GM12878 (cell line): Measurements from ENCODE around the gene SLC9A8. TPM values are rescaled to one million over a fixed set of nuclear protein-coding genes. Genes with fewer than 3 reads are reported as not detected.

Experiments
- ATAC-seq: fragments of 200-7000 bp; cut with Tn5 transposase; 3 replicates; pipeline ENCODE4 v1.9.1; 2020; ENCODE audit warnings: mild to moderate bottlenecking, moderate library complexity
- BruUV-seq: library from RNA; stranded (reverse); fragments of 400-500 nt; replicated peaks from 2 replicates; lab custom pipeline; 2021; lab: Mats Ljungman, UMichigan
- CTCF ChIA-PET: fragments of 300-600 bp; sonication (Branson Sonifier 250); formaldehyde crosslinking; extraction: SDS; loops from one replicate; lab custom pipeline; 2021; ENCODE audit warnings: inconsistent platforms; lab: Yijun Ruan, JAX
- POLR2A ChIA-PET: fragments of 350-600 bp; formaldehyde crosslinking; extraction: SDS; loops from one replicate; lab custom pipeline; 2021; ENCODE audit warnings: inconsistent platforms; lab: Charles Lee
- RAD21 ChIA-PET: fragments of 300-600 bp; sonication (Branson Sonifier 250); formaldehyde crosslinking; loops from one replicate; lab custom pipeline; 2023; ENCODE audit warnings: antibody characterized with exemption; ENCODE audit not compliant: unreplicated experiment; lab: Charles Lee
- SMC1A ChIA-PET: fragments of 300-600 bp; sonication (Branson Sonifier 250); formaldehyde crosslinking; loops from one replicate; lab custom pipeline; 2023; ENCODE audit not compliant: unreplicated experiment, uncharacterized antibody; lab: Charles Lee
- DNase-seq: peaks from one replicate; pipeline ENCODE4 v3.0.0-alpha.2; 2011; ENCODE audit warnings: low read depth, low spot score
- FAIRE-seq: peaks from 3 replicates; lab custom pipeline; 2011; peaks lifted over from hg19 to GRCh38; lab: Jason Lieb, UNC
- H2AFZ ChIP-seq: 2 replicates; pipeline ENCODE4 v1.6.0; 2011; ENCODE audit warnings: low read depth, low read length, control low read depth; ENCODE audit not compliant: control insufficient read depth
- H3K27ac ChIP-seq: 2 replicates; pipeline ENCODE4 v1.5.1; 2011; ENCODE audit warnings: control low read depth; ENCODE audit not compliant: control insufficient read depth, insufficient read depth
- H3K27me3 ChIP-seq, 2 experiments: replicated peaks in 1 of 2; 2 replicates each; pipeline versions ENCODE4 v1.6.0 to v1.6.1; 2011; ENCODE audit warnings: low read length in 1 of 2; ENCODE audit not compliant: control insufficient read depth in 2 of 2, insufficient read depth in 2 of 2
- H3K36me3 ChIP-seq, 2 experiments: 2 replicates each; pipeline ENCODE4 v1.5.1; 2011; ENCODE audit warnings: low read length in 1 of 2; ENCODE audit not compliant: control insufficient read depth in 2 of 2, insufficient read depth in 2 of 2
- H3K4me1 ChIP-seq: 2 replicates; pipeline ENCODE4 v1.6.1; 2011; ENCODE audit warnings: mild to moderate bottlenecking, low read length, moderate library complexity, mixed read lengths; ENCODE audit not compliant: control insufficient read depth, insufficient read depth
- H3K4me2 ChIP-seq: 2 replicates; pipeline ENCODE4 v1.6.0; 2011; ENCODE audit warnings: control low read depth; ENCODE audit not compliant: control insufficient read depth, insufficient read depth
- H3K4me3 ChIP-seq: fragments of 200-600 bp; sonication (generic); 2 replicates; pipeline ENCODE4 v1.5.1; 2016
- H3K79me2 ChIP-seq: 2 replicates; pipeline ENCODE4 v1.6.0; 2011; ENCODE audit warnings: low read length; ENCODE audit not compliant: control insufficient read depth, insufficient read depth
- H3K9ac ChIP-seq: 2 replicates; pipeline ENCODE4 v1.8.0; 2011; ENCODE audit warnings: low read length, control low read depth, mixed read lengths; ENCODE audit not compliant: control insufficient read depth, insufficient read depth
- H3K9me3 ChIP-seq: replicated peaks from 3 replicates; pipeline ENCODE4 v1.5.1; 2011; ENCODE audit warnings: mild to moderate bottlenecking, low read length; ENCODE audit not compliant: control insufficient read depth, insufficient read depth
- H4K20me1 ChIP-seq: 2 replicates; pipeline ENCODE4 v1.6.0; 2011; ENCODE audit not compliant: control insufficient read depth, insufficient read depth
- CREB1 ChIP-seq: IDR thresholded peaks from 2 replicates; pipeline ENCODE4 v1.6.1; 2012; ENCODE audit warnings: low read depth, mild to moderate bottlenecking, inconsistent platforms
- CREM ChIP-seq: IDR thresholded peaks from 2 replicates; pipeline ENCODE4 v1.6.1; 2014; ENCODE audit warnings: antibody characterized with exemption, low read depth
- EZH2 ChIP-seq: IDR thresholded peaks from 2 replicates; pipeline ENCODE4 v1.6.1; 2012; ENCODE audit warnings: low read depth, mild to moderate bottlenecking, control low read depth, inconsistent platforms, low read length, borderline replicate concordance; ENCODE audit not compliant: control insufficient read depth
- JUNB ChIP-seq: IDR thresholded peaks from 2 replicates; pipeline ENCODE4 v1.6.1; 2016; ENCODE audit warnings: antibody characterized with exemption, mild to moderate bottlenecking
- PKNOX1 ChIP-seq: fragments of 450-650 bp; IDR thresholded peaks from 2 replicates; pipeline ENCODE4 v1.6.1; 2016; ENCODE audit warnings: mild to moderate bottlenecking
- RUNX3 ChIP-seq: IDR thresholded peaks from 2 replicates; pipeline ENCODE4 v1.6.1; 2012; ENCODE audit warnings: low read length, inconsistent platforms
- WGBS: methylation state at CpG from one replicate; pipeline ENCODE4 v1.1.6; 2016; ENCODE audit warnings: low lambda C conversion rate; ENCODE audit not compliant: insufficient replicate concordance, insufficient coverage; ENCODE audit errors: missing lambda C conversion rate; 5-methylcytosine and 5-hydroxymethylcytosine counted together
- in situ Hi-C: fragments of 300-500 bp; cut with MboI; formaldehyde crosslinking; loops from 9 replicates; pipeline ENCODE4 v1.14.3; 2018; ENCODE audit warnings: mixed read lengths
- intact Hi-C: fragments of 100-400 bp; cut with micrococcal nuclease; formaldehyde crosslinking; loops from one replicate; pipeline ENCODE4 v1.14.2; 2022; ENCODE audit not compliant: unreplicated experiment
- polyA plus RNA-seq, 11 experiments: library from polyadenylated mRNA; depleted of rRNA in 4 of 11; unstranded in 6 of 11; stranded (reverse) in 5 of 11; fragments of >200 nt; fragmentation: Nextera tagmentation in 4 of 11; fragmentation: Illumina TruSeq in 1 of 11; extraction: Ambion mirVana in 4 of 11; extraction: Trizol in 1 of 11; gene quantifications; 1 replicate in 1 of 11; 2 replicates in 10 of 11; pipeline versions ENCODE4 v1.2.1 to v1.2.3, GENCODE V29; 2011 to 2016; ENCODE audit warnings: inconsistent platforms in 2 of 11, missing spikeins in 2 of 11, low read depth in 1 of 11
- total RNA-seq, 4 experiments: library from RNA; depleted of rRNA in 3 of 4; stranded (reverse); fragments of >200 nt in 3 of 4; fragmentation: Illumina TruSeq in 1 of 4; extraction: Trizol in 1 of 4; gene quantifications; 2 replicates each; pipeline versions ENCODE4 v1.2.1 to v1.2.3, GENCODE V29; 2013 to 2021

Gene SLC9A8
- total and polyA plus RNA-seq, 10 of the 15 experiments (the other 5 are each of a cell fraction or from before 2014, with no cell fraction given): 0.40 to 15.5 (median 6.5) TPM

DNA sequence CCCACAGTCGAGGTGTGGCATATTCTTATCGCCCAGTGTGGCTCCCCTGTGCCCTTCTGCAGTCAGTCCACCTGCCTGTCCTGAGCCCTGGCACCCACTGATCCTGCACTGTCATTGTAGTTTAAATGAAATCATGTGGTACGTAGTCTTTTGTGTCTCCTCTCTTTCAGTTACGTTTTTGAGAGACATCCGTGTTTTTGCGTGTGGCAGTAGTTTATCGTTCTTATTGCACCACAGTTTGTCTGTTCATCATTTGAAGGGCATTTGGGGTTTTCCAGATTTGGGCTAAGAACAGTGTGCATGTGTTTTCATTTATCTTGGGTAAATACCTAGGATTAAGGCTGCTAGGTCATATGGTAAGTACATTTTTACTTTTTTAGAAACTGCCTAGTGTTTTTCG, 53.4 kb downstream of the SLC9A8 start:
- Histone ChIP-seq H4K20me1 (no peaks in the 10 kb centered on the region), H3K4me1 (peaks cover 19% of the 10 kb centered on the region), H3K27me3 (no peaks in the 10 kb centered on the region), H2AFZ (no peak overlapping the region; the same call in 1 of the 2 replicates), H3K79me2 (no peaks in the 10 kb centered on the region), H3K9me3 (no peaks in the 10 kb centered on the region), H3K9ac (no peak overlapping the region; the same call in 1 of the 2 replicates), H3K36me3 (peaks cover 4 to 6% of the 10 kb centered on the region in 2 experiments; a peak in 3 of 4 replicates), H3K4me3 (no peak overlapping the region), H3K4me2 (peak overlapping the region; percentile 18; the same call in 1 of the 2 replicates), H3K27ac (peak overlapping the region; percentile 84)
- ChIA-PET RAD21 (interaction anchor here (0.9 to 1.0 kb wide), 2 partner anchors 19 to 65 kb away, joined by 3 read pairs; no protein-coding TSS in a partner anchor), SMC1A (interaction anchor here (1.7 to 2.0 kb wide), 2 partner anchors 11 to 20 kb away, joined by 4 to 6 read pairs; no protein-coding TSS in a partner anchor), CTCF (interaction anchor here (0.6 to 2.2 kb wide), 4 partner anchors 9 to 1520 kb away, joined by 3 to 12 read pairs (median 4); no protein-coding TSS in a partner anchor), POLR2A (no interaction called here)
- intact Hi-C loops (no loop called here), in situ Hi-C loops (loop anchor here (25.0 kb wide), 1 partner anchor 529 kb away; no protein-coding TSS in a partner anchor)
- no TSS peak for BruUV-seq
- DNase-seq: peak; percentile 60
- TF ChIP-seq EZH2: no peak
- peak; percentile 68 for TF ChIP-seq CREB1
- TF ChIP-seq PKNOX1: peak; percentile 30; the same call in 1 of the 2 replicates
- peak; percentile 41; the same call in 1 of the 2 replicates for TF ChIP-seq RUNX3
- TF ChIP-seq CREM: 0 out of 2 replicates have a peak, but pooled peaks have one; percentile 10
- peak; percentile 42; the same call in 1 of the 2 replicates for TF ChIP-seq JUNB
- FAIRE-seq: peak; percentile 13
- WGBS: under 1% methylated on average over 8 of the region's 8 CpGs
- ATAC-seq: peak; percentile 76
